Cardiac fibroblast (primary cell): ENCODE measurements around the gene GPR61.

Experiments
- DNase-seq, 2 donors: peaks; one replicate each; pipeline versions ENCODE4 v3.0.0 to v3.0.0-alpha.2; 2010; ENCODE audit warnings: low read depth in 2 of 2
- H3K4me3 ChIP-seq, 2 donors: replicated peaks in 1 of 2; 1 replicate in 1 of 2; 2 replicates in 1 of 2; pipeline ENCODE4 v1.5.1; 2011; ENCODE audit warnings: low read depth in 2 of 2, low read length in 2 of 2, mild to moderate bottlenecking in 2 of 2, moderate library complexity in 1 of 2
- CTCF ChIP-seq: IDR thresholded peaks from one replicate; pipeline ENCODE4 v1.5.1; 2011; ENCODE audit warnings: low read depth, mild to moderate bottlenecking, low read length, inconsistent platforms

GPR61 gene

GRCh38 chr1:109535481-109535880 lies 4.2 kb upstream of the GPR61 start:
- no peak overlapping the region for H3K4me3 ChIP-seq
- no peak for TF ChIP-seq CTCF
- no peak for DNase-seq

- TF ChIP-seq CTCF = no peak
- DNase-seq = no peak
Measured at GRCh38 chr1:109535971-109536491, 3.6 kb upstream of the GPR61 start.

GRCh38 chr1:109537450-109538178 lies 2.1 kb upstream of the GPR61 start:
- TF ChIP-seq CTCF = no peak
- no peak overlapping the region for H3K4me3 ChIP-seq
- DNase-seq = no peak

More at GRCh38 chr1:109535971-109536491, 3.6 kb upstream of the GPR61 start:
- H3K4me3 ChIP-seq = no peak overlapping the region

GRCh38 chr1:109538827-109539555 lies 681 bp upstream of the GPR61 start:
- H3K4me3 ChIP-seq = no peak overlapping the region
- TF ChIP-seq CTCF = no peak
- DNase-seq = no peak

- no peak for TF ChIP-seq CTCF
- DNase-seq = no peak
- H3K4me3 ChIP-seq = no peak overlapping the region
Measured at GRCh38 chr1:109541102-109541501, 1.4 kb downstream of the GPR61 start.

GRCh38 chr1:109542657-109543056 lies 3.0 kb downstream of the GPR61 start:
- no peak overlapping the region for H3K4me3 ChIP-seq
- no peak for TF ChIP-seq CTCF
- DNase-seq = no peak
